GM12801 (cell line): ENCODE data around the gene ATG4A.

Experiments used
- TF ChIP-seq, protein P1 (sequence below): IDR thresholded peaks from one replicate; pipeline ENCODE4 v1.5.1; 2011; ENCODE audit warnings: control low read depth; ENCODE audit not compliant: insufficient read length; ENCODE audit errors: extremely low read depth

The ATG4A gene

DNA sequence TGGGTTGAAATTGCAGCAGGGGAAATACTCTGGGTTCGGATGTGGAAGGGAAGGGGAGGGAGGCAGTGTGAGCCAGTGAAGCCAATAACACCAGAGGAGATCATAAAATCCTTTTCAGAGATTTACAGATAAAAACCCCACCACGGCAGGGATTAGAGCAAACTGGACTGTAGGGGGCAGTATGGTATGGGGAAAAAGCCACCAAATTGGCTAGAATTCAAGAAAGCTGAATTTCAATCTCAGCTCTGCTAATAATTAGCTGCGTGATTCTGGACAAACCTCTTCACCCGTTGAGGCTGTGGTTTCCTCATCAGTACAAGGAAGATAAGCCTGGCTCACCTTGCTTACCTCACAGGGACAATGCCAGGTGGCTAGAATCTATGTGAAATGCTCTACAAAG is 108.1 kb downstream of the ATG4A start:
- TF ChIP-seq, protein P1, sequence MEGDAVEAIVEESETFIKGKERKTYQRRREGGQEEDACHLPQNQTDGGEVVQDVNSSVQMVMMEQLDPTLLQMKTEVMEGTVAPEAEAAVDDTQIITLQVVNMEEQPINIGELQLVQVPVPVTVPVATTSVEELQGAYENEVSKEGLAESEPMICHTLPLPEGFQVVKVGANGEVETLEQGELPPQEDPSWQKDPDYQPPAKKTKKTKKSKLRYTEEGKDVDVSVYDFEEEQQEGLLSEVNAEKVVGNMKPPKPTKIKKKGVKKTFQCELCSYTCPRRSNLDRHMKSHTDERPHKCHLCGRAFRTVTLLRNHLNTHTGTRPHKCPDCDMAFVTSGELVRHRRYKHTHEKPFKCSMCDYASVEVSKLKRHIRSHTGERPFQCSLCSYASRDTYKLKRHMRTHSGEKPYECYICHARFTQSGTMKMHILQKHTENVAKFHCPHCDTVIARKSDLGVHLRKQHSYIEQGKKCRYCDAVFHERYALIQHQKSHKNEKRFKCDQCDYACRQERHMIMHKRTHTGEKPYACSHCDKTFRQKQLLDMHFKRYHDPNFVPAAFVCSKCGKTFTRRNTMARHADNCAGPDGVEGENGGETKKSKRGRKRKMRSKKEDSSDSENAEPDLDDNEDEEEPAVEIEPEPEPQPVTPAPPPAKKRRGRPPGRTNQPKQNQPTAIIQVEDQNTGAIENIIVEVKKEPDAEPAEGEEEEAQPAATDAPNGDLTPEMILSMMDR: no peak

DNA sequence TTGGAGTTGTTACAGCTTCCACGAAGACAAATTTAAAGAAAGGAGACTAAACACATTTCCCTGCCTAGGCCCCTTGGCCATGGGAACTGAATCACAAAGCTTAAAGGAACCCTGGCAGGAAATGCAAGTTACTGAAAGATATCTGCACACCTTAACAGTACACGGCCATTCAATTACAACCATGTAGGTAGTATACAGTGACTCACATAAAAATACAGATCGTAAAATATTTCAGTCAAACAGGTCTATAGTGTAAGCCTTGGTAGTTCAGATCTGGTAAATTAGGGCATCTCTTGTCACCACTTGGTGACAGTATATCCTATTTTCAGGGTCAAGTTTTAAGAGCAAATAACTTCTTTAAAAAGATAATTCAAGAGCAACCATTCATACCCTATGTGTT is 112.0 kb downstream of the ATG4A start:
- TF ChIP-seq, protein P1: no peak
